ENCODE data around the gene MROH9. TPM values are rescaled to one million over a fixed set of nuclear protein-coding genes. Genes with fewer than 3 reads are reported as not detected.

MROH9 gene
- total RNA-seq, 1 experiment from 2014 or later: not detected

DNA sequence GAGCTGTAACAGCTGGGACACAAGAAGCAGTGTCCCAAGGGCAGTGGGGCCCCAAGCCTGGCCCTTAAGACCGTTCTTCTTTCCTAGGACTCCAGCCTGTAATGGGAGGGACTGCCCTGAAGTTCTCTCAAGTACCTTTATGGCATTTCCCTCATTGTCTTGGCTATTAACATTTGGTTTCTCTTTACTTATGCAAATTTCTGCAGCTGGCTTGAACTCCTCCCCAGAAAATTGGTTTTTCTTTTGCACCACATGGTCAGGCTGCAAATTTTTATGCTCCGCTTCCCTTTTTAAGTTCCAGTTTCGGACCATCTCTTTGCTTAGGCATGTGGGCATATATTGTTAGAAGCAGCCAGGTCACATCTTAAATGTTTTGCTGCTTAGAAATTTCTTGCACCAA is 3.1 kb upstream of the MROH9 start:
- H3K79me1 ChIP-seq (ENCODE audit: insufficient read depth, low read depth, low read length, poor library complexity, severe bottlenecking): no peaks in the 10 kb centered on the region
- no peak overlapping the region for H3K18ac ChIP-seq (ENCODE audit: insufficient read length, low read depth, low read length)
- TF ChIP-seq, protein P1, sequence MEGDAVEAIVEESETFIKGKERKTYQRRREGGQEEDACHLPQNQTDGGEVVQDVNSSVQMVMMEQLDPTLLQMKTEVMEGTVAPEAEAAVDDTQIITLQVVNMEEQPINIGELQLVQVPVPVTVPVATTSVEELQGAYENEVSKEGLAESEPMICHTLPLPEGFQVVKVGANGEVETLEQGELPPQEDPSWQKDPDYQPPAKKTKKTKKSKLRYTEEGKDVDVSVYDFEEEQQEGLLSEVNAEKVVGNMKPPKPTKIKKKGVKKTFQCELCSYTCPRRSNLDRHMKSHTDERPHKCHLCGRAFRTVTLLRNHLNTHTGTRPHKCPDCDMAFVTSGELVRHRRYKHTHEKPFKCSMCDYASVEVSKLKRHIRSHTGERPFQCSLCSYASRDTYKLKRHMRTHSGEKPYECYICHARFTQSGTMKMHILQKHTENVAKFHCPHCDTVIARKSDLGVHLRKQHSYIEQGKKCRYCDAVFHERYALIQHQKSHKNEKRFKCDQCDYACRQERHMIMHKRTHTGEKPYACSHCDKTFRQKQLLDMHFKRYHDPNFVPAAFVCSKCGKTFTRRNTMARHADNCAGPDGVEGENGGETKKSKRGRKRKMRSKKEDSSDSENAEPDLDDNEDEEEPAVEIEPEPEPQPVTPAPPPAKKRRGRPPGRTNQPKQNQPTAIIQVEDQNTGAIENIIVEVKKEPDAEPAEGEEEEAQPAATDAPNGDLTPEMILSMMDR (conservative IDR thresholded peaks at IDR 0.05): no peak
- H2BK120ac ChIP-seq (ENCODE audit: low read depth, low read length, poor library complexity, severe bottlenecking): no peak overlapping the region
- no peak overlapping the region for H4K8ac ChIP-seq (replicated peaks; ENCODE audit: insufficient read length, low read depth, low read length)
- H2AFZ ChIP-seq (ENCODE audit: low read length): no peak overlapping the region
- H3K4ac ChIP-seq (ENCODE audit: low read depth, low read length): no peak overlapping the region
- H3K23ac ChIP-seq (ENCODE audit: insufficient read length, low read depth, low read length): no peak overlapping the region
- no peak overlapping the region for H3T11ph ChIP-seq (ENCODE audit: low read length)
- no peaks in the 10 kb centered on the region for H4K20me1 ChIP-seq (ENCODE audit: control insufficient read depth, insufficient read depth, insufficient read length)
- no peak overlapping the region for H3K4me2 ChIP-seq (ENCODE audit: insufficient read depth, insufficient read length, low read length)
- H3K23me2 ChIP-seq (ENCODE audit: insufficient read length, low read depth, low read length, poor library complexity, severe bottlenecking): no peaks in the 10 kb centered on the region
- Mint-ChIP-seq H3K36me3 (ENCODE audit: insufficient read depth in 1 of 3, low read depth in 3 of 3) (no peaks in the 10 kb centered on the region), H3K27me3 (ENCODE audit: low read depth) (no peaks in the 10 kb centered on the region), H3K27ac (no peak overlapping the region), H3K4me1 (peaks cover 13 to 15% of the 10 kb centered on the region in 2 experiments), H3K9me3 (peaks cover 0 to 2% of the 10 kb centered on the region in 2 experiments; a peak in 2 of 5 replicates), H3K4me3 (no peak overlapping the region)
- H3K9ac ChIP-seq (ENCODE audit: extremely low read depth, insufficient read length, low read length): no peak overlapping the region
- no peak overlapping the region for H4K5ac ChIP-seq (ENCODE audit: insufficient read length, low read depth, low read length)
- no peaks in the 10 kb centered on the region for H3K9me3 ChIP-seq (ENCODE audit: control insufficient read depth, low read depth, low read length)
- H2BK20ac ChIP-seq (ENCODE audit: low read depth, low read length, poor library complexity, severe bottlenecking): no peak overlapping the region
- H3K27ac ChIP-seq (ENCODE audit: insufficient read length, low read depth, low read length): no peak overlapping the region
- H3K27me3 ChIP-seq (ENCODE audit: insufficient read depth, low read length): no peaks in the 10 kb centered on the region
- H2BK12ac ChIP-seq (ENCODE audit: insufficient read length, low read depth, low read length): no peak overlapping the region
- no peak overlapping the region for H3K56ac ChIP-seq (ENCODE audit: insufficient read length, low read depth, low read length)
- no peak overlapping the region for H2BK15ac ChIP-seq (ENCODE audit: low read depth, low read length)
- WGBS (ENCODE audit: extremely low coverage, insufficient read length, low lambda C conversion rate): no CpG with 5 or more reads among the region's 3 CpGs
- DNase-seq: no peak
- H3K4me1 ChIP-seq (ENCODE audit: insufficient read depth, low read length): no peaks in the 10 kb centered on the region; the same call in 1 of the 2 replicates
- H3K14ac ChIP-seq (ENCODE audit: insufficient read depth, low read length): no peak overlapping the region
- no peak overlapping the region for H2AK5ac ChIP-seq (ENCODE audit: insufficient read length, low read length)
- no peak overlapping the region for H4K91ac ChIP-seq (ENCODE audit: insufficient read length, low read depth, low read length)
- no peak overlapping the region for H2BK5ac ChIP-seq (ENCODE audit: insufficient read length, low read length)
- H3K79me2 ChIP-seq (ENCODE audit: insufficient read depth, low read length): no peaks in the 10 kb centered on the region
